ENCODE data around the gene CLEC4A.
A peak's percentile ranks its signal among the peaks of the same experiment; 100 is the strongest.
"Not testable (repeated sequence)": the region's sequence is repeated elsewhere in the genome, so short reads cannot be mapped to it uniquely, and the experiment has no call there.

The CLEC4A gene

GRCh38 chr12:8123124-8123912 is at the start of gene CLEC4A:
Gene CLEC4A, plus strand, starts transcription at chr12:8123617. Its CDS starts 262 bp downstream, at chr12:8123879.
- no peak for DNase-seq

GRCh38 chr12:8075935-8076334 is 47.5 kb upstream of the CLEC4A start:
- DNase-seq, result no peak

GRCh38 chr12:8076366-8076765 is 47.1 kb upstream of the CLEC4A start:
- no peak for DNase-seq

GRCh38 chr12:8077207-8077606 is 46.2 kb upstream of the CLEC4A start:
- DNase-seq, result no peak

- peak; percentile 80 for DNase-seq
Measured at GRCh38 chr12:8078398-8078797, 45.0 kb upstream of the CLEC4A start.

- no peak for DNase-seq
Measured at GRCh38 chr12:8078916-8079315, 44.5 kb upstream of the CLEC4A start.

- DNase-seq, result no peak
Measured at GRCh38 chr12:8080120-8080519, 43.3 kb upstream of the CLEC4A start.

GRCh38 chr12:8081251-8081920 is 42.0 kb upstream of the CLEC4A start:
- DNase-seq, result peak; percentile 42

GRCh38 chr12:8082808-8083100 is 40.7 kb upstream of the CLEC4A start:
- no peak for DNase-seq

GRCh38 chr12:8084351-8084750 is 39.1 kb upstream of the CLEC4A start:
- DNase-seq, result peak; percentile 35

- no peak for DNase-seq
Measured at GRCh38 chr12:8087666-8088065, 35.8 kb upstream of the CLEC4A start.

- DNase-seq, result peak; percentile 70
Measured at GRCh38 chr12:8088574-8088973, 34.8 kb upstream of the CLEC4A start.

- DNase-seq, result not testable (repeated sequence)
Measured at GRCh38 chr12:8089277-8089676, 34.1 kb upstream of the CLEC4A start.

GRCh38 chr12:8089716-8090115 is 33.7 kb upstream of the CLEC4A start:
- DNase-seq, result no peak

GRCh38 chr12:8093291-8093690 is 30.1 kb upstream of the CLEC4A start:
- no peak for DNase-seq

GRCh38 chr12:8096281-8096915 is 27.0 kb upstream of the CLEC4A start:
- DNase-seq, result no peak

- no peak for DNase-seq
Measured at GRCh38 chr12:8099235-8099634, 24.2 kb upstream of the CLEC4A start.

- DNase-seq, result peak; percentile 81
Measured at GRCh38 chr12:8108808-8109398, 14.5 kb upstream of the CLEC4A start.

- not testable (repeated sequence) for DNase-seq
Measured at GRCh38 chr12:8113117-8113516, 10.3 kb upstream of the CLEC4A start.

GRCh38 chr12:8120072-8120713 is 3.2 kb upstream of the CLEC4A start:
- DNase-seq, result no peak

- peak; percentile 9 for DNase-seq
Measured at GRCh38 chr12:8127138-8127537, 3.7 kb downstream of the CLEC4A start.

- DNase-seq, result not testable (repeated sequence)
Measured at GRCh38 chr12:8133636-8134397, 10.4 kb downstream of the CLEC4A start.

Data from CD4-positive, alpha-beta T cell treated with Interleukin-6 for 4 hours (primary cell).